Activated CD8-positive, alpha-beta T cell treated with anti-CD3 and anti-CD28 coated beads for 36 hours (primary cell): ENCODE measurements around the gene EIF3L. TPM values are rescaled to one million over a fixed set of nuclear protein-coding genes. Genes with fewer than 3 reads are reported as not detected.

Experiments
- ATAC-seq: fragments of 200-7000 bp; cut with Tn5 transposase; one replicate; pipeline ENCODE4 v1.10.0; 2021; ENCODE audit warnings: mild to moderate bottlenecking, moderate library complexity
- CTCF ChIA-PET: fragments of 350-600 bp; sonication (Branson Sonifier 250); formaldehyde crosslinking; loops from one replicate; lab custom pipeline; 2021; ENCODE audit warnings: antibody characterized with exemption; lab: Charles Lee
- POLR2A ChIA-PET: fragments of 350-600 bp; sonication (Branson Sonifier 250); formaldehyde crosslinking; loops from one replicate; lab custom pipeline; 2021; ENCODE audit warnings: antibody characterized with exemption; lab: Charles Lee
- DNase-seq: peaks from one replicate; pipeline ENCODE4 v3.0.0-alpha.2; 2020
- H3K27ac Mint-ChIP-seq: one replicate; pipeline ENCODE4 v1.8.0; 2021; ENCODE audit warnings: mild to moderate bottlenecking, mixed read lengths
- H3K27me3 Mint-ChIP-seq: one replicate; pipeline ENCODE4 v1.8.0; 2021; ENCODE audit warnings: mixed read lengths
- H3K36me3 Mint-ChIP-seq: one replicate; pipeline ENCODE4 v1.8.0; 2021; ENCODE audit warnings: low read depth, mixed read lengths
- H3K4me1 Mint-ChIP-seq: one replicate; pipeline ENCODE4 v1.8.0; 2021; ENCODE audit warnings: low read depth, mixed read lengths
- H3K4me3 Mint-ChIP-seq: one replicate; pipeline ENCODE4 v1.8.0; 2021; ENCODE audit warnings: mild to moderate bottlenecking, moderate library complexity, mixed read lengths
- H3K9me3 Mint-ChIP-seq: one replicate; pipeline ENCODE4 v1.8.0; 2021; ENCODE audit warnings: mixed read lengths
- CTCF ChIP-seq: fragments of 200-600 bp; IDR thresholded peaks from one replicate; pipeline ENCODE4 v1.8.0; 2022; ENCODE audit warnings: antibody characterized with exemption, mild to moderate bottlenecking
- intact Hi-C: fragments of 100-400 bp; cut with micrococcal nuclease; formaldehyde crosslinking; loops from one replicate; pipeline ENCODE4 v1.10.0; 2022
- total RNA-seq, 2 experiments: library from RNA; stranded (reverse); gene quantifications; one replicate each; pipeline ENCODE4 v1.2.3, GENCODE V29; 2021

Gene EIF3L
- total RNA-seq, 2 experiments from 2014 or later: 687 to 694 TPM

GRCh38 chr22:37830093-37830842 lies 19.0 kb upstream of the EIF3L start:
- Mint-ChIP-seq H3K27me3 (peaks cover 3% of the 10 kb centered on the region), H3K4me3 (no peak overlapping the region), H3K9me3 (no peaks in the 10 kb centered on the region), H3K27ac (peak overlapping the region; percentile 5), H3K4me1 (no peaks in the 10 kb centered on the region), H3K36me3 (peaks cover 13% of the 10 kb centered on the region)
- intact Hi-C loops: no loop called here
- ChIA-PET CTCF (interaction anchor here (3.4 kb wide), 1 partner anchor 12 kb away, joined by 12 read pairs; no protein-coding TSS in a partner anchor), POLR2A (interaction anchor here (0.9 kb wide), 1 partner anchor 10 kb away, joined by 3 read pairs; no protein-coding TSS in a partner anchor)
- no peak for TF ChIP-seq CTCF
- DNase-seq (no peak), ATAC-seq (no peak)

- ATAC-seq (no peak), DNase-seq (no peak)
- intact Hi-C loops: no loop called here
- Mint-ChIP-seq H3K4me1 (no peaks in the 10 kb centered on the region), H3K36me3 (peaks cover 13% of the 10 kb centered on the region), H3K27me3 (no peaks in the 10 kb centered on the region), H3K27ac (no peak overlapping the region), H3K9me3 (no peaks in the 10 kb centered on the region), H3K4me3 (no peak overlapping the region)
- ChIA-PET CTCF (interaction anchor here (3.4 kb wide), 1 partner anchor 14 kb away, joined by 12 read pairs; no protein-coding TSS in a partner anchor), POLR2A (no interaction called here)
- no peak for TF ChIP-seq CTCF
Observed at GRCh38 chr22:37831472-37831871, 17.7 kb upstream of the EIF3L start.

- ChIA-PET POLR2A (no interaction called here), CTCF (no interaction called here)
- Mint-ChIP-seq H3K4me3 (no peak overlapping the region), H3K27me3 (no peaks in the 10 kb centered on the region), H3K27ac (no peak overlapping the region), H3K9me3 (no peaks in the 10 kb centered on the region), H3K36me3 (peaks cover 13% of the 10 kb centered on the region), H3K4me1 (no peaks in the 10 kb centered on the region)
- ATAC-seq (no peak), DNase-seq (no peak)
- no peak for TF ChIP-seq CTCF
- intact Hi-C loops: no loop called here
Observed at GRCh38 chr22:37832022-37832857, 17.0 kb upstream of the EIF3L start.

DNA sequence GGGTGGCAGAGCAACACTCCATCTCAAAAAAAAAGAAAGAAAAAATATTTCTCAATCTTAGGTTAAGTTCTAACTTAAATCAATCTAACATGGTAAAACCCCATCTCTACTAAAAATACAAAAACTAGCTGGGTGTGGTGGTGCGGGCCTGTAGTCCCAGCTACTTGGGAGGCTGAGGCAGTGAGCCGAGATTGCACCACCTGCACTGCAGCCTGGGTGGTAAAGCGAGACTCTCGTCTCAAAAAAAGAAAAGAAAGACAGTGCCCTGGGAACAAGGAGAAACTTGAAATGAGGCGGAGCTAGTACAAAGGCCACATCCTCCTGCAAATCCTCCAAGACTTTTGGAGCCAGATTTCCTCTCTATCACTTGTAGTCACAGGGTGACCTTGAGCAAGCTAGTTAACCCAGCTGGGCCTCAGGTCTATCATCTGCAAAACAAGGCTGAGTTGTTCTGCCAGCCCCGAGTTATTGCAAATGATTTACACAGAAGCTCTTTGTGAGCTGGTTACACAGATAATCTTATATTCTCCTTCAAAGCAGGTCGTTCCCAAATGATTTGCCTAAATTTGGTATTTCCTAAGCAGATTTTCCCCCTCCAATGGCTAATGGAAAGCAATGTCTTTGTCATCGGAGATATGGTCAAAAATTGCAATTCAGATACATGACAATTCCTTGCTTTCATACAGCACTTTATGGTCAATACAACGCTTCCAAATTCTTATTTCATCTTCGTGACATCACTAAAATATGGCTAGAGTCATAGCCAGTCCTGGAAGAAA lies 7.0 kb upstream of the EIF3L start:
- no peak overlapping the region for H3K27ac Mint-ChIP-seq
- DNase-seq (no peak), ATAC-seq (no peak)
- TF ChIP-seq CTCF: no peak
- ChIA-PET POLR2A (interaction anchor here (0.9 kb wide), 1 partner anchor 8 kb away, joined by 3 read pairs; no protein-coding TSS in a partner anchor), CTCF (interaction anchor here (0.7 to 2.5 kb wide), 3 partner anchors 24 to 44 kb away, joined by 3 to 10 read pairs (median 3); no protein-coding TSS in a partner anchor)
- intact Hi-C loops: no loop called here
- peak overlapping the region; percentile 89 for H3K4me3 Mint-ChIP-seq
- H3K36me3 Mint-ChIP-seq: peaks cover 10% of the 10 kb centered on the region
- H3K27me3 Mint-ChIP-seq: no peaks in the 10 kb centered on the region
- H3K9me3 Mint-ChIP-seq: no peaks in the 10 kb centered on the region
- peaks cover 11% of the 10 kb centered on the region for H3K4me1 Mint-ChIP-seq
